GM21576 (cell line): ENCODE measurements around the gene ZNF76.
A peak's percentile ranks its signal among the peaks of the same experiment; 100 is the strongest.

Source experiments
- ATAC-seq: cut with Tn5 transposase; IDR thresholded peaks from one replicate; pipeline ENCODE4 v1.9.1; 2021; ENCODE audit warnings: mild to moderate bottlenecking, moderate library complexity; ENCODE audit not compliant: unreplicated experiment

The ZNF76 gene

GRCh38 chr6:35259194-35259947, at the start of gene ZNF76:
Gene ZNF76, plus strand, starts transcription at chr6:35259735. Its CDS starts 21,417 bp downstream, at chr6:35281152.
- ATAC-seq: peak; percentile 77

GRCh38 chr6:35213298-35213791, 46.2 kb upstream of the ZNF76 start:
- no peak for ATAC-seq

- no peak for ATAC-seq
Observed at GRCh38 chr6:35213824-35214756, 45.4 kb upstream of the ZNF76 start, which contains the start of gene SCUBE3. Gene SCUBE3, plus strand, starts transcription at chr6:35213956. Its CDS starts 463 bp downstream, at chr6:35214419.

GRCh38 chr6:35214869-35215664, 44.5 kb upstream of the ZNF76 start:
- no peak for ATAC-seq

GRCh38 chr6:35215665-35216411, 43.7 kb upstream of the ZNF76 start:
- no peak for ATAC-seq

GRCh38 chr6:35216412-35216732, 43.2 kb upstream of the ZNF76 start:
- ATAC-seq: no peak

- no peak for ATAC-seq
Observed at GRCh38 chr6:35216851-35217811, 42.4 kb upstream of the ZNF76 start.

- ATAC-seq: no peak
Observed at GRCh38 chr6:35218021-35218420, 41.5 kb upstream of the ZNF76 start.

- no peak for ATAC-seq
Observed at GRCh38 chr6:35218456-35218855, 41.1 kb upstream of the ZNF76 start.

- no peak for ATAC-seq
Observed at GRCh38 chr6:35219683-35220326, 39.7 kb upstream of the ZNF76 start.

- ATAC-seq: no peak
Observed at GRCh38 chr6:35220711-35221110, 38.8 kb upstream of the ZNF76 start.

GRCh38 chr6:35223396-35223795, 36.1 kb upstream of the ZNF76 start:
- ATAC-seq: no peak

GRCh38 chr6:35224720-35225119, 34.8 kb upstream of the ZNF76 start:
- no peak for ATAC-seq

GRCh38 chr6:35228481-35228880, 31.1 kb upstream of the ZNF76 start:
- no peak for ATAC-seq

GRCh38 chr6:35229304-35229703, 30.2 kb upstream of the ZNF76 start:
- no peak for ATAC-seq

- no peak for ATAC-seq
Observed at GRCh38 chr6:35230498-35230897, 29.0 kb upstream of the ZNF76 start.

GRCh38 chr6:35230950-35231349, 28.6 kb upstream of the ZNF76 start:
- no peak for ATAC-seq

GRCh38 chr6:35231563-35231962, 28.0 kb upstream of the ZNF76 start:
- no peak for ATAC-seq

- no peak for ATAC-seq
Observed at GRCh38 chr6:35234901-35235300, 24.6 kb upstream of the ZNF76 start.
